LNCaP clone FGC (cell line): ENCODE data around the gene CKS1B.

Source experiments
- DNase-seq: peaks from one replicate; pipeline ENCODE4 v3.0.0-alpha.2; 2011; ENCODE audit warnings: low read depth
- H3K4me3 ChIP-seq: 2 replicates; pipeline ENCODE4 v1.5.1; 2011; ENCODE audit warnings: mild to moderate bottlenecking, low read depth, low read length, control low read depth
- TF ChIP-seq, protein P1 (sequence below): IDR thresholded peaks from 2 replicates; pipeline ENCODE4 v1.5.1; 2012; ENCODE audit warnings: mild to moderate bottlenecking; ENCODE audit not compliant: control insufficient read depth, insufficient read depth; ENCODE audit errors: extremely low read depth

CKS1B gene

GRCh38 chr1:155026154-155026553, 51.7 kb downstream of the CKS1B start:
- DNase-seq = no peak
- H3K4me3 ChIP-seq = no peak overlapping the region
- TF ChIP-seq, protein P1, sequence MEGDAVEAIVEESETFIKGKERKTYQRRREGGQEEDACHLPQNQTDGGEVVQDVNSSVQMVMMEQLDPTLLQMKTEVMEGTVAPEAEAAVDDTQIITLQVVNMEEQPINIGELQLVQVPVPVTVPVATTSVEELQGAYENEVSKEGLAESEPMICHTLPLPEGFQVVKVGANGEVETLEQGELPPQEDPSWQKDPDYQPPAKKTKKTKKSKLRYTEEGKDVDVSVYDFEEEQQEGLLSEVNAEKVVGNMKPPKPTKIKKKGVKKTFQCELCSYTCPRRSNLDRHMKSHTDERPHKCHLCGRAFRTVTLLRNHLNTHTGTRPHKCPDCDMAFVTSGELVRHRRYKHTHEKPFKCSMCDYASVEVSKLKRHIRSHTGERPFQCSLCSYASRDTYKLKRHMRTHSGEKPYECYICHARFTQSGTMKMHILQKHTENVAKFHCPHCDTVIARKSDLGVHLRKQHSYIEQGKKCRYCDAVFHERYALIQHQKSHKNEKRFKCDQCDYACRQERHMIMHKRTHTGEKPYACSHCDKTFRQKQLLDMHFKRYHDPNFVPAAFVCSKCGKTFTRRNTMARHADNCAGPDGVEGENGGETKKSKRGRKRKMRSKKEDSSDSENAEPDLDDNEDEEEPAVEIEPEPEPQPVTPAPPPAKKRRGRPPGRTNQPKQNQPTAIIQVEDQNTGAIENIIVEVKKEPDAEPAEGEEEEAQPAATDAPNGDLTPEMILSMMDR = no peak

DNA sequence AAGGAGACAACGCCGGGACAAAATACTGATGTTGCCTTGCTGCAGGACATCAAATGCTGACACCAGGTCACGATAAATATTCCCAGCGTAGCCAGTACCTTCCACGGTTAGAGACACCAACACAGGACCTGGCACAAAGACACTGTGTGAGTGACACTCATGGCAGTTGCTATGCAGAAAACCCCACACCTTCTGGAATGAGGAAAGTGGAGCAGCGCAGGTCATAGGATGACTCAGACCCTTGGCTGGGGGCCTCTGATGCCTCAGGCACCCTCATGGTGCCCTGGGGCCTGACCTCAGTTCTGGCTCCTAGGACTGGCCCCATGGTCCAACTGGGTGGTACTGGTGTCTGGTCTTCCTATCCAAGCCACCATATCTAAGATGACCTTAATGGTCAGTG, 52.1 kb downstream of the CKS1B start:
- no peak overlapping the region for H3K4me3 ChIP-seq
- no peak for DNase-seq
- TF ChIP-seq, protein P1 = no peak
